Cortex of kidney (tissue), 1 donor: ENCODE data around the gene ATXN7L1.
"Not testable (repeated sequence)": the region's sequence is repeated elsewhere in the genome, so short reads cannot be mapped to it uniquely, and the experiment has no call there.

Source experiments
- DNase-seq: peaks from one replicate; lab custom pipeline; 2025; lab: John Stamatoyannopoulos, UW

Gene ATXN7L1

DNA sequence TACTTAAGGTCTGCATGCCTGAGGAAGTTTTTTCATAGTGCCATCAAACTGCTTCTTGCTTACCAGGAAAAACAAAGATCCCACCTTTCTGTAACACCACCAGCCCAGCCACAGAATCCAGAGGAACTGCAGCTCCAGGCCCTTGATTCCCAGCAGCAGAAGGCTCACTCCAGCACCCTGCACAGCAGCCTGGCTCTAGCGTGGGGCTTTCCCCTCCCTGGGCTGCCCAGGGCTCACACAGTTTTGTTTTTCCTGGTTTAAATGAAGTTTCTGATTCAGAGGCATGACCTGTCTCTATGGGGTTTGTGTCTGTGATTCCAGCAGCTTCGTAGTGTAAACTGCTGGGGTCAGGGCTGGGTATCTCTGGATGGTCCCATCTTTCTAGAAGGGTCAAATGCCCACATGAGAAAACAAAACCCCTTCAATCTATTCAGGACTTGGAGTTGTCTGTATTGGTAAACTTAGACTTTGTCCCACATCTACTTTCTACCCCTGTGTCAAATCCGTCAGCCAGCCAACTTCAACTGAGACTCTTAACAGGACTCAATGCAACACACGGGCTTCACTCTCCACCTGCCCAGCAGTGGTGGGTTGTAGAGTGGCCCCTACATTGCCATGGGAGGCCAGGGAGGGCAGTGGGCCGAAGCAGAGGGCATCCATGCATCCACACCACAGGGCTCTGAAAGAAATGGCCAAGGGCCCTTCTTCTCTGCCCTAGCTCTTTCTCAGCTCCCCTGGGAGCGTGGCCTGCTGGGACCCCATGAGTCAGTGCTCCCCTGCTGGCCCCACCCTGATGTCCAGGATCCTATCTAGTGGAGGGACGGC is 73.6 kb downstream of the ATXN7L1 start:
- DNase-seq: no peak

DNA sequence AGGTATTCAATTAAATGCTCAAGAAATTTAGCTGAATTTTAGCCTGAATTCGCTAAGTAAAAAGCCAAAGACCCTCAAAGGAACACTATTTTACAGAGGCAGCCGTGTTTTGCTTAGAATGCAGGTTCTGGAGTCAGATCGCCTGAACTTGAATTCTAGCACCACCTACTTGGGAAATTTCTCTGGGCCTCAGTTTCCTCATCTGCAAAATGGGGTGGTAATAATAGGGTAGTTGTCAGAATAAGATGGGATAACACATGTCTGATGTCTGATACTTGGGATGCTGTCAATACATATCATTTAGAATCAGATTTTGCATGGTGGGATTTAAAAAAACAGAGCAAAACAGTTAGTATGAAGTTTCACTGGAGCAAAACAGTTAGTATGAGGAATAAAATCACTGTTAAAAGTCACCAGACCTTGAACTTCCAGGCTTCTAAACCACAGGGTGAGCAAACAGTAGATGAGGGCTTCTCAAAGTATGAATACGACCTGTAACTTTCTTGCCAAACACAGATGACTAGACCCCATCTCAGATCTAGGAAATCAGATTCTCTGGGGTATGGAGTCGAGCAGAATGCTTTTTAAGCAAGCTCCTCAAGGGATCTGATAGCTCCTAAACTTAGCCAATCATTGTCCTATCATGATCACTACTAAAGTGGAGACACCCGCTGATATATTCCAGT is 75.4 kb downstream of the ATXN7L1 start:
- DNase-seq: no peak

DNA sequence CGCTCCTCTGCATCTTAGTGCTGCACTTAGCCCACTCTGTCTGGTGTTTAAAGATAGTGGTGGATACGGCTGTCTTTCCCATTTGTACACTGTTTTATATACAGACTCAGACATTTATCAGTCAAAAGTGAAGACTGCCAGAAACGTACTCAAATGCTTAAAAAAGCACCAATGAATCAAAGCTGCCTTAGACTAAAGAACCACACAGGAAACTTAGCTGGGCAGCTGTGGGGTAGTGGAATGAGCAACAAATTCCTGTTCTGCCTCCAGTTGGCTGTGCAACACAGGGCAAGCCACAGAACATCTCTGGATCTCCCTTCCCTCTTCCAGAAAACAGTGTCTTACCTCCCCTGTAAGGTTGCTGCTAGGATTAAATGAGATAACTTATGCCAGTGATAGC is 76.0 kb downstream of the ATXN7L1 start:
- no peak for DNase-seq

DNA sequence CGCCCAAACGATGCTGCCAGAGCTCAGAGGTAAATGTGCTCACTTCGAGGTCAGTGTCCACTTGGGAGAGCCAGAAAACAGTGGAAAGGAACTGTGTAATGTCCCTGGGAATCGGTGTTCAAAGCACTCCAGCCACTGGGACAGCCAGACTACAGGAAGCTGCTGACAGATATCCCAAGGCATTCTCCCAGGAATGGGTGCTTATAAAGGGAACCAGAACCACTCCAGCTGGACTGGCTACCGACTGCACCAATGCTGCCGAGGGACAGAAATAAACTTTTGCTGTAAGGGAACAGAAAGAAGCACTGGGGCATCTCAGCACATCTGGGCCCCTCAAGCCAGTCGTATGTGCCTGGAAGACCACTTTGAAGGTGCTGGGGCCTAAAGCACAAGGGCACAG is 76.7 kb downstream of the ATXN7L1 start:
- no peak for DNase-seq

DNA sequence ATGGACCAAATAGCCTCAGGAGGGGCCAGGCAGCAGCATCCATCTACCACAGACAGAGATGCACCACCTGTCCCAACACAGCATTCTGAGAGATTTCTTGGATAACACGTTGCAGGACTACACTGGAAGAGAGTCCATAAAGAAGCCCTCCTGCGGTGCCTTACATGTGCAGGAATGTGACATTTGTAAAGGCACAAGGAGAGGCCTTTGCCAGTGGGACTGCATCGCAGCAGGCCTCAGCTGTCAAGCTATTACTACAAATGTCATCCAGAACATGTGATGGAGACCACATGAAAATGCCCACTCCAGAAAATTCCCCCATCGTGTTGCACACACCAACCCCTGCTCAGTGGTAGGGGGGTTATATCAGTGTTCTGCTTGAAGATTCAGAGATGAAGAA is 77.4 kb downstream of the ATXN7L1 start:
- no peak for DNase-seq

DNA sequence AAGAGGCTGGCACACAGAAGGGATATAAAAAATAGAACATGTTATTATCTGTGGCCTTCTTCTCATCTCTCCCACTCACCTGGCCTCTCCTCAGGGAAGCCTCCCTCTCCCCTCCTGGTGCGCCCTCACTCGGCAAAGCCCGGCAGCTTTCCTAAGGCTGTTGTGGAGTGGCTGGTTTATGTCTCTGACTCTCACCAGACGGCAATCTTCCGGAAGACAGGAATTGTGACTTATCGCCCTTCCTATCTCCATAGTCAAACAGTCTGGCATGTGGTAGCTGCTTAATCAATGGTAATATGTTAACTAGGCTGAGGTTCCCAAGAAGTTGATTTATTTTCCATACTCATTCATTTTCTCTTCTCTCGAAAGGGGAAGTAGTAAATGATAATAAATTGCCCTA is 78.7 kb downstream of the ATXN7L1 start:
- DNase-seq: no peak

DNA sequence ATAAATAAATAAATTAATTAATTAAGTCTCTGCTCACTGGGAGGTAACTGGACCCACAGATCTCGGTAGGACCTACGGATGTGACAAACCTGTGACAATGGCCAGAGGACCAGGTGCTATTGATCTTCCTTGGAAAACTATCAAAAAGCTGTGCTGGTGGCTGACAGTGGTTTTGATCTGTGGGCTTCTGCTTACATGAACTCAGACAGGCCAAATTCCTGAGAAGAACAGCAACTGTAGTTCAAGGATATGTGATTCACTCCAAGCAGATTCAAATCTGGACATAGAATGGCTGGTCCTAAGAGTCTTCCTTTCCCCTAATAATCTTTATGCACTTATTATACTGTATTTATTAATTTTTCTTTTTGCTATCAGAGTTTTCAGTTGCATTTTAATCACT is 80.0 kb downstream of the ATXN7L1 start:
- DNase-seq: no peak

DNA sequence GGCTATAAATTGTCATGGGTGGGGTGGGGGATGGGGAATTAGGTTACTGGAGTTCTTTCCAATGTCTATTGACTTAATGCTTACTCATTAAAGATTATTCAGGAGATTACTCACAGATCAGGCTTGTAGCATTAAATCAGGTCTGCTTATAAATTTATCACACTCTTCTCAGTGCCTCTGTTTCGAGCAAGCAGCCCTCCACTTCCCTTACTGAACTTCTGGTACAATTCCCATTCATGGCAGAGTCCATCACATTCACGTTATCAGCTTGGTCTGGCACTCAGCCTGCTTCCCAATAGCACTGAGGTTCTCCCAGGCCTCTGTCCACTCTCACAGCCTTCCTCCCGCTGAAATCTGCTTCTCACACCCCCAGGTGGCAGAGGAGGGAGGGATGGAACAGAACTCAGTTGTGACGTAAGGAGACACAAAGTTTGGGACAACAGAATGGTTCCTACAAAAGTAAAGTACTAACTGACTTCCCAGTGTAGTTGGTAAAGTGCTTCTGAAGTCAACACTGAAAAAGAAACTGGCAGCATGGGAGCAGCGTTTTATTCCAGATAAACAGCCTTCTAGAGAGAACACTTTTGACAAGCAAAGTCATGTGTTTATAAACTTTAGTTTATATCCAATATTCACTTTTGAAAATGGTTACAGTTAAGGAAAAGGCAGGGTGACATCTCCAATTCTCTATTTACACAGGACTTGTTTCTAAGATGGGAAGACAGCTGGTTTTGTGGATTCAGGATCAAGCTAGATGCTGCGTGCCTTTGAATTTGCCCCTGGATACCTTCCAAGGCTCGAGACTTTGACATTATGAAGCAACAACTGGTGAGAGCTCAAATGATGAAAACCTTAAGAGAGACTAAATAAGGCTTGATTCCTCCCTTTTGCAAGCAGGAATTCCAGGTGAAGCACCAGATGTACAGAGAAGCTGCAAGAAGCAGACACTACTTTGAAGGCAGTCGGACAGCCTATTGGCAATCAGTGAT is 81.4 kb downstream of the ATXN7L1 start:
- DNase-seq: no peak

DNA sequence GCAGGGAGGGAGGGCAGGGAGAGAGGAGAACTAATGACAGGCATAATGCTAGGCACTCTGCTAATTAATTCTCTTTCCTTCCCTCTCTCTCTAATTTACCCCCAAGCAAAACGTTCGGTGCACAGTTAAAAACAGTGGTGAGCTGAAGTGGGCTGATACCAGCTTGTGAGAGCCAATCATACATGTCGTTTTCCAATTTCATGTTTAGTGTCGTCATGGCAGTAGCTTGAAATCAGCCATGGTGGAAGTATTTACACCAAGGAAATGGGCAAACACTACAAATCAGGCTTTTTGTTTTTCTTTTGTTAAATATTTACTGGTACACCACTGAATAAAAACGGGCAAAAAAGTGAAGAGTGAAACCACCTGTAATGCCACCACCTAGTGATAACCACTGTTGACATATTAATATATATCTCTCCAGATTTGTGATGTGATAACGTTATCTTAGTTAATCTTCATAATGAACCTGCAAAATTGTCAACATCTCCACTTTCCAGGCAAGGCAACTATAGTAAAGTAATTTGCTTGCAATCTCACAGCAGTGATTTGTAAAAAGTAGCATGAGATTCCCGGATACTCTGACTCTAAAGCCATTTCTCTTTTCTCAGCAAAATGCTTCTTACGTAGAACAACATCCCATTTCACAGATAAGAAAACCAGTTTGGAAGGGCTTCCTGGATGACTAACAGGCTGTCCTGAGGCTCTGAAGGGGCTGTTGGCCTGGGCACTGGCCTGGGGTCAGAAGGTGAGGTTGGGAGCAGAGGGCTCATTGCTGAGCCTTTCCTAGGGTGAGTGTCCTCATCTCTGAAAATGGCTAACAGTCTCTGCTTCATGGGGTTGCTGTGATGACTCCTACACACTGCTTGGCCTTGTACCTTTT is 83.7 kb downstream of the ATXN7L1 start:
- DNase-seq: no peak

DNA sequence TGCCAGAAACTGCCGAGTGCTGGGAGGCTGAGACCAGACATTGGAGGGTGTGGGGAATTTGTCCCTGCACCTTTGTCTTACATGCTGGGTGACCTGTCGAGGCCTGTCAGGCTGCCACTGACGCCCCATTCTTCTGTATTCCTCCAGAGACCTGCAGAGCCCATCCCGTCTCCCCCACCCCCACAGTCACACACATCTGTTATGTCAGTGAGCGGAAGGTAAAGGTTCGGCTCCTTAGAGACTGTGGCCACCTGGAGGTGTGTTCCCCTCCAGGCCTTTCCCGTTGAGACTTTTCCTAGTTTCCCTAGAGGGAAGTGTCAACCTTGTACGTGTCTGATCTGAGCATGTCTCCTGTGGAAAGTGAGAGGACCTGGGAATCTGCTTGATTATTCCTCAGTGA is 84.5 kb downstream of the ATXN7L1 start:
- DNase-seq: no peak

DNA sequence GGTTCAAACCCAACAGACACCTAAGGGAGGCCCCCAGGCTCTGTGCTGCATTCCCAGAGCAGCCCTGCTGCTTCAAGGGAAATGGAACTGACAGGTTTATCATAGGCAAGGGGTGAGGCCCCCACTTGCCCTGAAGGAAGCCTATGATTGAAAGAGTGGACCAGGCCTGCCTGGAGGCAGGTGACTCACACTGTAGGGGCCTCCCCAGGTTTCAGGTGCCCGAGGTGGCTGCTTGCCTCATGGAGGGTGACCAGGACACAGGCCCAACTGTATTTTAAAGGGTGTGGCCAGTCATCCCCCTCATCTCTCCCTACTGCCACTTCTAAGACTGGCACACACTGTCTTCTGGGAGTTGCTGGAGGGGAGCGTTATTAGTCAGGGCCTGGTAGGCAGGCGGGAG is 85.4 kb downstream of the ATXN7L1 start:
- DNase-seq: no peak

DNA sequence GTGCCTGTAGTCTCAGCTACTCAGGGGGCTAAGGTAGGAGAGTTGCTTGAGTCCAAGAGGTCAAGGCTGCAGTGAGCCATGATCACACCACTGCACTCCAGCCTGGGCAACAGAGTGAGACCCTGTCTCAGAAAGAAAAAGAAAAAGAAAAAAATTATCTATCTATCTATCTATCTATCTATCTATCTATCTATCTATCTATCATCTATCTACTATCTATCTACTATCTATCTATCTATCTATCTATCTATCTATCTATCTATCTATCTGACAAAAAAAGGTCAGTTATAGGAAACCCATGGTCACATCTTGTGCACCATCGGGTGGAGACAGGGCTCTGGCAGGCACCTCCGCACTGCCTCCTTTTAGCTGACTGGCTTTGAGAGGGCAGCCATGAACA is 85.9 kb downstream of the ATXN7L1 start:
- not testable (repeated sequence) for DNase-seq

DNA sequence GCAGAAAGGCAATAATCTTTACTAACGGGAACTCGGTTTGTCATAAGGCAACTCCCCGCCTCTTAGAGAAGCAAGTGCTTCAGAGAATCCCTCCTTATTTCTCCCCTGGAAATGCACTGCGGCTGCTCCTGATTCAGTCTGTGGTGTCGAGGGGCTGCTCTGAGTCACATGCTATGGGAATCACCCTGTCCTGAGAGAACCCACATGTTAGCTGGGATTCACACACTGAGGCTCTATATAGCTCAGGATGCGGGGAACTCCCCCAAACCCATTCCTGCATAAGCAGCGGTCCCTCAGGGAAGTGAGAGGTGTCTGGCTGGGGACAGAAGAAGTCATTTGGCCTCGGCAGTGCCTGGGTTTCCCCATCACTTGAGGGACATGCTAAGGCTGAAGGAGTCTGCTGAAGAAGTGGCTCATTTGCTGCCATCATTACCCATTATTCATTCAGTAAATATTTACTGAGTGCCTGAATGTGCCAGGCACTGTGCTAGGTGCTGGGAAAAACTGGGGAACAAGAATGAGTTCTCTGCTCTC is 87.5 kb downstream of the ATXN7L1 start:
- no peak for DNase-seq

DNA sequence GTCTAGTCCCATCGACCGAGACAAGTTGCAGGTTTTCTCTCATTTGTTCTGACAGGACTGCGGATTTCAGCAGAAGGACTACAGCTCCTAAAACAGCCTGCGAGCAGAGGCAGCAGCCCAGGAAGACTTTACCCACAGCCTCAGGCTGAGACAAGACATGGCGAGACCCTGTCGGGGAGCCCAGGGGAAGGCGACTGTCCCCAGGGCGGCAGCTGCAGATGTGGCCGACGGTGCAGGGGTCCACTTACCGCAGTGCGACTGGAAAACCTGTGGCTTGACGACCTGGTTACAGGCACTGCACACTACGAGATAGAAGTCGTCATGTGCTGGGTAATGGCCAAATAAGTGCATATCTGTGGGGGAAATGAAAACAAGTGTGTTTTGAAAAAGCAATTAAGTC is 88.0 kb downstream of the ATXN7L1 start:
- DNase-seq: no peak

DNA sequence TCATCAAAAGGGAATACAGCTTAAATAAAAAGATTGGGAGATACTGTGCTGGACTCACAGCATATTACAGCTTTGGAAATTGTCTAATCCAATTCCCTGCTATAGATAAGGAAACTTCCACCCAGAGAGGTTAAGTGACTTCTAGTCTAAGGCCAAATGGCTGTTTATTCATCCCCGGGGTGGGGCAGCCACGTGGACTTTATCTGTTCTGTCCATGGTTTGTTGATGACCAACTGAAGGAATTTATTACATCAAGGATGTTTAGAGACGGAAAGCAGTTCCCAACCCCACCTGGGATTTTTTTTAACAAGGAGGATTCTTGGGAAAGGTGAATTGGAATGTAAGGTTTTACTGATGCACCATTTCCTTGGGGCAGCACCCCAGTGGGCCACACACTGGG is 88.6 kb downstream of the ATXN7L1 start:
- no peak for DNase-seq

DNA sequence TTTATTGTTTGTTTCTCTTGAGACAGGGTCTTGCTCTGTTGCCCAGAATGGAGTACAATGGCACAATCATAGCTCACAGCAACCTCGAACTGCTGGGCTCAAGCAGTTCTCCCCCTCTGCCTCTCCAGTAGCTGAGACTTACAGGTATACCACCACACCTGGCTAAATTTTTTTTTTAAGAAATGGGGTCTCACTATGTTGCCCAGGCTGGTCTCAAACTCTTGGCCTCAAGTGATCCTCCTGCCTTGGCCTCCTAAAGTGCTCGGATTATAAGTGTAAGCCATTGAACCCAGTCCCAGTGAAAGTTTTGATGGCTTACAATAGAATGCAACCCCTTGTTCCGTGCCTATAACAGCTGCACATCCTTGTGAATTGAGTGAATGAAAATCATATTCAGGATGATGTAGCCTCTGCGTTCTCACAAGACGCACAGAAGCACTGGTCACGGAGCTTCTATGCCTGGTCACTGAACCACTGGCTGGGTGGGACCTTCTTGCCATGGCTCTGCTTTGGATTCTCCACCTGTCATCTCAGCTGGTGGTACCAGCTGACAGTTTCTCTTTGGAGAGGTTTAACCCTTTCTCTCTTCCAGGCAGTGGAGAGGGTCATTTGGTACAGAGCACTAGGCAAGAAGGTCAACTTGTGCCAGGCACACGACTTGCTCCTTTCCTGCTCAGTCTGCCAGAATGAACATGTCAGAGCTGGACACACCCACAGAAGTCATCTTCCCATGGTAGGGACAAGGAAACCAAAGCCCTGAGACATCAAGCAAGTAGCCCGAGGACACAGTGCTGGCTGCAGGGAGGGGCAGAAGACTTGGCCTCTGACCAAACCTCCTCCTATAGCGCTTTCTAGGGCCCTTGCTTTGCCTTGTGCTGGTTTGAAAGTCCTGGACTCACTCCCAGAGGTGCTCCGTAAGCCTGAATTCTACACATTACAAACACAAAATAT is 89.6 kb downstream of the ATXN7L1 start:
- no peak for DNase-seq

DNA sequence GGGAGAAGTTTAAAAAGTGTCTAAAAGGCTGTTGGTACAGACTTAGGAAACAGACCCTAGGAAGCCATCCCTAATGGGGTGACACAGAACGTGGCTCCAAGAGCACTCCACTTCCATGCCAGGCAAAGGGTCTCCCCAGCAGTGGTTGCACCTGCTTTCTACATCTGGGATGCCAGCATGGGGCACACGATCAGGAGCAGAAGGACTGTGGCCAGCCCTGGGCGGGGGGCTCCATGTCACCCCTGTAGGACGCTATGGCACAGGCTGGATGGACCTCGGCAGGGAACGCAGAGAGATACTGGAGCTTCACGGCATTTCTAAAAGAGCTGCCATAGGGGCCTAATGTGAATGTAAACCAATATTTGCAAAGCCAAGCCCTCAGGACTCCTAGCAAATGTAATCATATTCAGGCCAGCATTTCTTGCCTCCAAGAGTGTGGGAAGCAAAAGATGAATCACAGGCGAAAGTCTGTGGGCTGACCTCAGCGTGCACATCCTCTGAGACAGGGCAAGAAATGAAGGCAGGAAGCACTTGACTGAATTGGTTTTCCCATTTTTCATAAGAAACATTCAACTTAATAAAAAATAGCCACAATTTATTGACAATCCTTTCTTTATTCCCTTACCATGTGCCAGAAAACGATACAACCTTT is 93.9 kb downstream of the ATXN7L1 start:
- DNase-seq: no peak

DNA sequence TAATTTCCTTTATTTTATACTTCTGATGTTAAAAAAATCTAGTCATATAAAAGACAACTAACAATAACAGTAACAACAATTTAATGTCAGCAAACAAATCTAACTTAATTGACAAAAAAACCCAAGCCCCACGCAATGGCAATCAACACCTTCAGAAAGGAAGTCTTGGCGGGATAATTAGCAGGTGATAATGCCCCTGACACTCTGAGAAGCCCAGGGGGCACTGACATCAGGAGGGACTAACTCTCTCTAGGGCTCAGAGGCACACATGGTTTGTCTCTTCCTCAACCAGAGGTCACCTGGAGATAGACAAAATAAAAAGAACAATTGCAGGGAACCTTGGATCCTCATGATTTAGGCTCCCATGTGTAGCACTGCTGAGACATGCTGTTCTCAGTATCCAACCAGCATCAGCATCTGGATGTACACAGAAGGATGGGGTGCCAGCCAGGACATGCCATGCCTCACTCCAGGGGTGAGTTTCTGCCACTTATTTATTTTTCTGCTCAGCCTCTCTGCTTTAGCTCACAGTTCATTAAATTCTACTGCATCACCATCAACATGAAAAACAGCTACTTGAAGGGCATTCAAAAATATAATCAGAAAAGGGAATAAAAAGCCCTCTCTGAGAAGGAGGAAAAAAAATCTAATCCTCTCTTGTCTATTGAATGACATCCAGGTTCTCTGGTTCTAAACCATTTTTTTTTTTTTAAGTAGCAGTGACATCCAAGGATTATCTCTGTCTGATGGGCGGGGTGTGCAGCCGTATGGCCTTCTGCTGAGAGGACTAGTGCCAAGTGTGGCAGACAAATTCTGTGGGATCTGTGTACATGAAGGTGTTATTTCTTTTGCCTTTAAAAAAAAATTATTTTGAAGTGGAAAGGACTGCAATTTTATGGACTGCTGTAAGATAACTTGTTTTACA is 96.3 kb downstream of the ATXN7L1 start:
- no peak for DNase-seq
